Right lobe of liver (tissue), 6 donors: ENCODE data around the gene NIPBL. TPM values are rescaled to one million over a fixed set of nuclear protein-coding genes. Genes with fewer than 3 reads are reported as not detected.
"Not testable (repeated sequence)": the region's sequence is repeated elsewhere in the genome, so short reads cannot be mapped to it uniquely, and the experiment has no call there.

Source experiments
- ATAC-seq, 4 donors: fragments of 200-7000 bp; cut with Tn5 transposase; one replicate each; pipeline ENCODE4 v1.9.1; 2020; ENCODE audit warnings: mild to moderate bottlenecking in 4 of 4, moderate library complexity in 4 of 4
- DNase-seq, 3 donors: peaks; one replicate each; pipeline ENCODE4 v3.0.0-alpha.2; 2020
- H3K27ac ChIP-seq, 3 donors: fragments of 200-600 bp; one replicate each; pipeline ENCODE4 v1.8.0; 2022
- H3K27me3 ChIP-seq, 2 donors: fragments of 200-600 bp; one replicate each; pipeline ENCODE4 v1.8.0; 2022
- H3K36me3 ChIP-seq, 4 donors: fragments of 200-600 bp; sonication (generic) in 1 of 4; one replicate each; pipeline versions ENCODE4 v1.5.1 to v1.8.0; 2017 to 2022; ENCODE audit warnings: control low read depth in 1 of 4
- H3K4me1 ChIP-seq, 4 donors: fragments of 200-600 bp; sonication (generic) in 1 of 4; one replicate each; pipeline versions ENCODE4 v1.5.1 to v1.8.0; 2017 to 2022; ENCODE audit warnings: control low read depth in 1 of 4
- H3K4me3 ChIP-seq, 3 donors: fragments of 200-600 bp; one replicate each; pipeline ENCODE4 v1.8.0; 2022
- H3K9me3 ChIP-seq, 4 donors: fragments of 200-600 bp; sonication (generic) in 1 of 4; one replicate each; pipeline versions ENCODE4 v1.5.1 to v1.8.0; 2017 to 2022; ENCODE audit warnings: control low read depth in 1 of 4
- POLR2A ChIP-seq: fragments of 450-650 bp; IDR thresholded peaks from one replicate; pipeline ENCODE4 v1.6.1; 2017; ENCODE audit warnings: antibody characterized with exemption, mild to moderate bottlenecking
- WGBS: methylation state at CpG from one replicate; pipeline ENCODE4 v1.1.6; 2018; ENCODE audit warnings: low coverage, low lambda C conversion rate; ENCODE audit not compliant: insufficient coverage; ENCODE audit errors: missing lambda C conversion rate; 5-methylcytosine and 5-hydroxymethylcytosine counted together
- intact Hi-C, 2 donors: fragments of 100-400 bp; cut with DNase I; formaldehyde crosslinking; loops; one replicate each; pipeline versions ENCODE4 v1.11.2 to v1.14.1; 2022
- total RNA-seq, 6 experiments: library from RNA; depleted of rRNA in 2 of 6; stranded (reverse); fragments of >200 nt in 2 of 6; fragmentation: NEBNext Ultra II Directional in 3 of 6; extraction: Animal tissue kit (Norgen Biotek cat#: 25700) in 3 of 6; gene quantifications; one replicate each; pipeline versions ENCODE4 v1.1.0 to v1.2.4, GENCODE V29; 2016 to 2023
- TF ChIP-seq, protein P1 (sequence below), 4 donors: fragments of 200-600 bp in 3 of 4; fragments of 450-650 bp in 1 of 4; IDR thresholded peaks; one replicate each; pipeline versions ENCODE4 v1.5.1 to v1.8.0; 2016 to 2022; ENCODE audit warnings: antibody characterized with exemption in 4 of 4, mild to moderate bottlenecking in 2 of 4
- donor health status: DM: no; HTN: yes; CAD: no.
- donor health status: DM: no; HTN: no; CAD: no.
- donor health status: DM: no; HTN: no; CAD: no.
- donor health status: DM: no; HTN: yes; CAD: no.
- donor health status: DM: no; HTN: yes; CAD: no.

NIPBL gene
- total RNA-seq, 6 experiments from 2014 or later: 16.0 to 29.2 (median 24.6) TPM

DNA sequence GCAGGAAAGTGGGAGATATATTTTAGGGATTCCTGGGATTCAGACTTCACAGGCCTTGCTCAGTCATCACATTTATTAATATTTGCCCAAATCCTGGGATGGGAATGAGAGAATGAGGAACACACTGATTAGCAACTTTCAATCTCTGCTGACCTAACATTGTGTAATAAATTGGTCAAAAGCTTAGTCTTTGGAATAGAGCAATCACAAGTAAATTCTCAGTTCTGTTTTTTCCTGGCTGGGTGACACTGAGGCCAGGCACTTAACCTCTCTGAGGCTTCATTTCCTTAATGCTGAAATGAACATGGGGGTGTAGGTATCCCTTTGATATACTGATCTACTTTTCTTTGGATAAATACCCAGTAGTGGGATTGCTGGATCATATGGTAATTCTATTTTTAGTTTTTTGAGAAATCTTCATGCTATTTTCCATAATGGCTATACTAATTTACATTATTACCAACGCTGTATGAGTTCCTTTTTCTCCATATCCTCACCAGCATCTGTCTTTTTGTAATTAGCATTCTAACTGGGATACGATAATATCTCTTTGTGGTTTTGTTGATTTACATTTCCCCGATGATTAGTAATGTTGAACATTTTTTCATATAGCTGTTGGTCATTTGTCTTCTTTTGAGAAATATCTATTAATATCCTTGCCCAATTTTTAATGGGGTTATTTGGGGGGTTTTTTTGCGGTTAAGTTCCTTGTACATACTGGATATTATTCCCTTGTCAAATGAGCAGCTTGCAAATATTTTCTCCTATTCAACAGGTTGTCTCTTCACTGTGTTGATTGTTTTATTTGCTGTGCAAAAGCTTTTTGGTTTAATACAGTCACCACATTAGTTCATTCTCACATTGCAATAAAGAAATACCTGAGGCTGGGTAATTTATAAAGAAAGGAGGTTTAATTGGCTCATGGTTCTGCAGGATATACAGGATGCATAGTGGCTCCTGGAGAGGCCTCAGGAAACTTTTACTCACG lies 36.8 kb upstream of the NIPBL start:
- no peak for TF ChIP-seq POLR2A
- TF ChIP-seq, protein P1, sequence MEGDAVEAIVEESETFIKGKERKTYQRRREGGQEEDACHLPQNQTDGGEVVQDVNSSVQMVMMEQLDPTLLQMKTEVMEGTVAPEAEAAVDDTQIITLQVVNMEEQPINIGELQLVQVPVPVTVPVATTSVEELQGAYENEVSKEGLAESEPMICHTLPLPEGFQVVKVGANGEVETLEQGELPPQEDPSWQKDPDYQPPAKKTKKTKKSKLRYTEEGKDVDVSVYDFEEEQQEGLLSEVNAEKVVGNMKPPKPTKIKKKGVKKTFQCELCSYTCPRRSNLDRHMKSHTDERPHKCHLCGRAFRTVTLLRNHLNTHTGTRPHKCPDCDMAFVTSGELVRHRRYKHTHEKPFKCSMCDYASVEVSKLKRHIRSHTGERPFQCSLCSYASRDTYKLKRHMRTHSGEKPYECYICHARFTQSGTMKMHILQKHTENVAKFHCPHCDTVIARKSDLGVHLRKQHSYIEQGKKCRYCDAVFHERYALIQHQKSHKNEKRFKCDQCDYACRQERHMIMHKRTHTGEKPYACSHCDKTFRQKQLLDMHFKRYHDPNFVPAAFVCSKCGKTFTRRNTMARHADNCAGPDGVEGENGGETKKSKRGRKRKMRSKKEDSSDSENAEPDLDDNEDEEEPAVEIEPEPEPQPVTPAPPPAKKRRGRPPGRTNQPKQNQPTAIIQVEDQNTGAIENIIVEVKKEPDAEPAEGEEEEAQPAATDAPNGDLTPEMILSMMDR (IDR thresholded peaks at IDR 0.05): no peak

DNA sequence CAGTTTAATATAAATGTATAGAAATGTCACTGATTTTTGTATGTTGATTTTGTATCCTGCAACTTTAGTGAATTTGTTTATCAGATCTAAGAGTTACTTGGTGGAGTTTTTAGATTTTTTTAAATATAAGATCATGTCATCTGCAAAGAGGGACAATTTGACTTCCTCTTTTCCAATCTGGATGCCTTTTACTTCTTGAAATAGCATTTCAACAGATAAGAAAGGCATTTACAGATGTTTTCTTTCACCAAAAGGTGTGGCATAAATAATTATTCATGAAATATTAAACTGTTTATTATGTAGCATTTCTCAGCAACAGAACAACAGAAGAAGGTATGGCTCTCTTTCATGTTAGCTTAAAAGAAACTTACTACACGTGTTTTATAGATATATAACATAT lies 34.9 kb upstream of the NIPBL start:
- no peaks in the 10 kb centered on the region for H3K27me3 ChIP-seq
- intact Hi-C loops: no loop called here
- H3K4me3 ChIP-seq: no peak overlapping the region
- DNase-seq (no peak), ATAC-seq (no peak)
- no peaks in the 10 kb centered on the region for H3K4me1 ChIP-seq
- no peak for TF ChIP-seq POLR2A
- TF ChIP-seq, protein P1 (IDR thresholded peaks at IDR 0.05): no peak
- H3K27ac ChIP-seq: no peak overlapping the region
- 38% methylated on average over 1 of the region's 1 CpG for WGBS
- no peaks in the 10 kb centered on the region for H3K9me3 ChIP-seq
- H3K36me3 ChIP-seq: no peaks in the 10 kb centered on the region

More for the DNA sequence above, 36.8 kb upstream of the NIPBL start:
- H3K36me3 ChIP-seq: no peaks in the 10 kb centered on the region
- no peaks in the 10 kb centered on the region for H3K4me1 ChIP-seq
- H3K27ac ChIP-seq: no peak overlapping the region
- intact Hi-C loops: no loop called here
- H3K9me3 ChIP-seq: no peaks in the 10 kb centered on the region
- no peak overlapping the region for H3K4me3 ChIP-seq
- DNase-seq (no peak), ATAC-seq (peak in 2 of 4 donors; percentile 46 to 63)
- WGBS: 65% methylated on average over 5 of the region's 5 CpGs
- no peaks in the 10 kb centered on the region for H3K27me3 ChIP-seq

DNA sequence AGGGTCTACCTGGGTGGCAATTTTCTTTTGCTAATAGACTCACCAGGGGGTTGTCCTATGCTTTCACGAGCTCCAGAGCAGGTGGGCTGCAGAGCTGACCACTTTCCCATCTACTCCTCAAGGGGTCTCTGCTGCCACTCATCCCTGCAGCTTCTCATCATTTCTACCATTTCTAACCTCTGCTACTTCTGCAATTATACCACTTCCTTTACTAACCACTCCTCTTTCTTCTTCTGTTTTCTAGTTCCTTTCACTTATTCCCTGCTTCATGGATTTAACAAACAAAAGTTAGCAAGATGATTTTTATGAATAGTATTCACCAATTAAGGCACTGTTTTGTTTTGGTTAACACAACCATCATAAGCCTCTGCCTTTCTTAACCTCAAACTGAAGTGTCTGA lies 34.5 kb upstream of the NIPBL start:
- Histone ChIP-seq H3K36me3 (no peaks in the 10 kb centered on the region), H3K27ac (no peak overlapping the region), H3K27me3 (no peaks in the 10 kb centered on the region), H3K4me1 (no peaks in the 10 kb centered on the region), H3K4me3 (no peak overlapping the region), H3K9me3 (no peaks in the 10 kb centered on the region)
- WGBS: 15% methylated on average over 1 of the region's 1 CpG
- no peak for ATAC-seq
- TF ChIP-seq, protein P1 (IDR thresholded peaks at IDR 0.05): no peak
- no peak for TF ChIP-seq POLR2A
- intact Hi-C loops: no loop called here
- no peak for DNase-seq

DNA sequence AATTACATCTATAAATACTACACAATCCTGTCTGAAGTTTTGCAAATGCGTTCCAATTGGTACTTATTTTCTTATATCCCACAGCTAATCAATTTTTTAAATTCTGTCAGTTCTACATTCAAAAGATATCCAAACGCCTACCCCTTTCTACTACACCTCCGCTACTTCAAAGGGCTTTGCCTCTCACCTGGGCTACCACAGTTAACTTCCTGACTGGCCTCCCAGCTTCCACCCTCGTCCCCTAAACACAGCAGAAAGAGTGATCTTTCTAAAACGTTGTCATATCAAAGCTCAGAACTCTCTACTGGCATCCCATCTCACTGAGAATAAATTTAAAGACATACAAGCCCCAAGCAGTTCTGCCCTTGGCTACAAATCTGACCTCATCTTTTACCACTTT lies 32.3 kb upstream of the NIPBL start:
- H3K4me3 ChIP-seq: no peak overlapping the region
- ATAC-seq (no peak), DNase-seq (no peak)
- no peaks in the 10 kb centered on the region for H3K27me3 ChIP-seq
- 56% methylated on average over 5 of the region's 5 CpGs for WGBS
- intact Hi-C loops: no loop called here
- no peaks in the 10 kb centered on the region for H3K36me3 ChIP-seq
- no peak overlapping the region for H3K27ac ChIP-seq
- TF ChIP-seq, protein P1 (IDR thresholded peaks at IDR 0.05): no peak
- TF ChIP-seq POLR2A: no peak
- no peaks in the 10 kb centered on the region for H3K4me1 ChIP-seq
- H3K9me3 ChIP-seq: no peaks in the 10 kb centered on the region

DNA sequence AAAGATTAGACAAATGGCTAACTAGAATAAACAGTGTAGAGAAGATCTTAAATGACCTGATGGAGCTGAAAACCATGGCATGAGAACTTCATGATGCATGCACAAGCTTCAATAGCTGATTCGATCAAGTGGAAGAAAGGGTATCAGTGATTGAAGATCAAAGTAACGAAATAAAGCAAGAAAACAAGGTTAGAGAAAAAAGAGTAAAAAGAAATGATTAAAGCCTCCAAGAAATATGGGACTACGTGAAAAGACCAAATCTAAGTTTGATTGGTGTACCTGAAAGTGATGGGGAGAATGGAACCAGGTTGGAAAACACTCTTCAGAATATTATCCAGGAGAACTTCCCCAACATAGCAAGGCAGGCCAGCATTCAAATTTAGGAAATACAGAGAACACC lies 28.0 kb upstream of the NIPBL start:
- H3K4me1 ChIP-seq, H3K36me3 ChIP-seq, intact Hi-C loops, H3K9me3 ChIP-seq, H3K27me3 ChIP-seq, DNase-seq, H3K4me3 ChIP-seq, H3K27ac ChIP-seq, ATAC-seq: not testable (repeated sequence)
- WGBS: 79% methylated on average over 3 of the region's 3 CpGs

DNA sequence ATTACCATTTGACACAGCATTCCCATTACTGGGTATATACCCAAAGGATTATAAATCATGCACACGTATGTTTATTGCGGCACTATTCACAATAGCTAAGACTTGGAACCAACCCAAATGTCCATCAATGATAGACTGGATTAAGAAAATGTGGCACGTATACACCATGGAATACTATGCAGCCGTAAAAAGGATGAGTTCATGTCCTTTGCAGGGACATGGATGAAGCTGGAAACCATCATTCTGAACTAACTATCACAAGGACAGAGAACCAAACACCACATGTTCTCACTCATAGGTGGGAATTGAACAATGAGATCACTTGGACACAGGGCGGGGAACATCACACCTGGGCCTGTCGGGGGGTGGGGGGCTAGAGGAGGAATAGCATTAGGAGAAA lies 23.7 kb upstream of the NIPBL start:
- intact Hi-C loops, H3K4me1 ChIP-seq, H3K27me3 ChIP-seq, H3K36me3 ChIP-seq, H3K27ac ChIP-seq, ATAC-seq, DNase-seq, H3K9me3 ChIP-seq, H3K4me3 ChIP-seq: not testable (repeated sequence)
- 96% methylated on average over 4 of the region's 6 CpGs for WGBS
